ENCODE results near the gene PACRG. TPM values are rescaled to one million over a fixed set of nuclear protein-coding genes. Genes with fewer than 3 reads are reported as not detected.
"Not testable (repeated sequence)": the region's sequence is repeated elsewhere in the genome, so short reads cannot be mapped to it uniquely, and the experiment has no call there.

PACRG gene
- 0.52 and 0.65 TPM in 2 replicates for polyA plus RNA-seq (2014; cell fraction: cytosol; rRNA removed)
- polyA plus RNA-seq (2014; cell fraction: nucleus; rRNA removed) = 4.8 TPM in 1 of 2 replicates, not detected in the other

DNA sequence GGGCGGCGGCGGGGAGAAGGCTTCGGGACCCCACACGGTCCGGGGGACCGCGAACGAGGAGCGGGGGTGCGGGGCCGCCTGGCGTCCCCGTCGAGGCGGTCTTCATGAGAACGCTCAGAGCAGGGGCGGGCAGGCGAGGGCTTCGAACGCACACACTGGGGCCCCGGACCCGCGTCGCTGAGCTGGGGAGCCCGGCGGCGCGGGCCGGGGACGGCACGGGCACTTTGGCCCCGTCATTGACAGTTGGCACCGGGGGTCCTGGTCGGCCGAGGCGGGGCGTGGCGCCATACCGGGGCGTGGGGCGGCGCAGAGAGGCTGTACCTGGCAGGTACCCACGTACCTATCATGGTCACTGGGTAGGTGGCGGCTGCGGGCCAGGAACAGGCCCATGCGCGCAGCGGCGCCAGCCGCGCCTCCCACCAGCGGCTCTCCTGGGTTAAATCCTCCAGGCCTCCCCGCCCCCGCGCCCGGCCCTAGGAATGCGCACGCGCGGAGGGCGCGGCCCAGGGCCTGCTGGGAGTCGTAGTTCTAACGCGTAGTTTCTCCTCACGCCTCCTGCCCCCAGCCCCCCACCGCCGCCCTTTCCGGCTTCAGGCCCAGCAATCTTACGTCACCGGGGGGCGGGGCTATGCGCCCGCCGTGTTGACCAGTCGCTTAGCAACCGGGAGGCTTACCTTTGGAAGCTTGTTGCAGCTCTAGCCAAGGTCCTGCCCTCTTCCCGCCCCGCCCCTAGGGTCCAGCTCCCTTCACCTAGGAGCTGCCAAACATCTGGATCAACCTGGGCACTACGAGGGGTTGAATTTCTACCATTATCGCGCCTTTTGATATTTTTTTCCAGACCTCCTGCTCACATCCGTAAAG lies at the start of gene PACRG, which contains the start of gene PRKN:
PACRG (plus strand) TSS at position 653 of the 861 bp plus-strand sequence.
PRKN (minus strand) TSS at position 445 of the 861 bp plus-strand sequence.
- DNase-seq (ENCODE audit: low spot score) = peak; percentile 98

DNA sequence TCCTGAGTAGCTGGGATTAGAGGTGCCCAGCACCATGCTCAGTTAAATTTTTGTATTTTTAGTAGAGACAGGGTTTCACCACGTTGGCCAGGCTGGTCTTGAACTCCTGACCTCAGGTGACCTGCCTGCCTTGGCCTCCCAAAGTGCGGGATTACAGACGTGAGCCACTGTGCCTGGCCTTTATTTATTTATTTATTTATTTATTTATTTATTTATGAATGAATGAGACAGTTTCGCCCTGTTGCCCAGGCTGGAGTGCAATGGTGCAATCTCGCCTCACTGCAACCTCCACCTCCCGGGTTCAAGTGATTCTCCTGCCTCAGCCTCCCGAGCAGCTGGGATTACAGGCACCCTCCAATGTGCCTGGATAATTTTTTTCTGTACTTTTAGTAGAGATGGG lies 48.9 kb upstream of the PACRG start:
- DNase-seq (ENCODE audit: low spot score) = not testable (repeated sequence)

DNA sequence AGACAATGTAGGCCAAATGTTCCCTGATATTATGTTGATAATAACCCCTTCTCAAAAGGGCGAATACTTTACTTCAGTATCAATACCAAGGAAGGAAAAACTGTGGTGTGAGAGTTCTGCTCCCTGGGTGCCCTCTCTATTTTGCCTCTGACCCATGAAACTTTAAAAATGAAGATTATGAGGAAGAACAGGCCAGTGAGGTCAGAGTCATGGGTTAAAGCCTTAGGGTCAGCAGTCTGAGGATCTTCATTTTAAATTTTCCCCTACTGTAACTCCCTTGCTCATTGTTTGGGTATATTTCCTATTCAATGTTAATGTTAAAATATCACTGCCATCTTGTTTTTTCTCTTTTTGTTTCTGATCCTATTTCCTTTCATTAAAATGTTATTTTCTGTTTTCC lies 48.1 kb upstream of the PACRG start:
- no peak for DNase-seq (ENCODE audit: low spot score)

DNA sequence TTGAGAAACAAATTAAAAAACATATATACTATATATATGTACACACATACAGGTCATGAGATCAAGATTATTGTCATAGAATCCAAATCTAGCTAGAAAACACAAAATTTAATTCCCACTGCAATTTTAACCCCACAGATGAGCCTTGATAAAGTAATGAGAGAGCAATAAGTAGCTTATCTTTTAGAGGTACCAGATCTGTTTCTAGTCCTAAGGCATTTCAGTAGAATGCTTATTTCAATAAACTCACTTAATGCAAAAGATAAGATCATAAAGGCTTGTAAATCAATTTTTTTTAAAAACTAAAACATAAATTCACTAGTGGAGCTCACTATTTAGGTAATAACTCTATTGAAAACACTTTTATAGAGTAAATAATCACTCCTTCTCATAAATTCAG lies 47.4 kb upstream of the PACRG start:
- peak; percentile 50 for DNase-seq (ENCODE audit: low spot score)

GRCh38 chr6:162680871-162681270 lies 46.9 kb upstream of the PACRG start:
- no peak for DNase-seq (ENCODE audit: low spot score)

- no peak for DNase-seq (ENCODE audit: low spot score)
Observed at GRCh38 chr6:162681447-162681846, 46.3 kb upstream of the PACRG start.

DNA sequence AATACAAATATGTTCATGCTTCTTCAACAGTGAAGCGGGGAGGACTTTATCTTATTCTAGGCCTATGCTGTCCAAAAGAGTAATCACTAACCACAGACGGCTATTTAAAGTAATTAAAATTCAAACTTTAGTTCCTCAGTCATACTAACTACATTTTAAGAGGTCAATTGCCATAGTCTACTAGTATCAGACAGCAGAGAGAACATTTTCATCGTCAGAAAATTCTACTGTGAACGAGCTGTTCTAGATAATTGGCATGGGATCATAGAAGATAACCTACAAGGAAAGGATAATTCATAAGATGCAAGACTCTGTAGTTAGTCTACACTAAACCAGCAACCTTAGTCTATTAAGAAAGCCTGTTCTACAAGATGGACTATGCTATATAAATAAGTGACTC lies 44.6 kb upstream of the PACRG start:
- no peak for DNase-seq (ENCODE audit: low spot score)

- DNase-seq (ENCODE audit: low spot score) = no peak
Observed at GRCh38 chr6:162684052-162684451, 43.7 kb upstream of the PACRG start.

GRCh38 chr6:162684961-162685360 lies 42.8 kb upstream of the PACRG start:
- DNase-seq (ENCODE audit: low spot score) = no peak

GRCh38 chr6:162685586-162685985 lies 42.2 kb upstream of the PACRG start:
- DNase-seq (ENCODE audit: low spot score) = no peak

- no peak for DNase-seq (ENCODE audit: low spot score)
Observed at GRCh38 chr6:162688751-162689345, 38.9 kb upstream of the PACRG start.

DNA sequence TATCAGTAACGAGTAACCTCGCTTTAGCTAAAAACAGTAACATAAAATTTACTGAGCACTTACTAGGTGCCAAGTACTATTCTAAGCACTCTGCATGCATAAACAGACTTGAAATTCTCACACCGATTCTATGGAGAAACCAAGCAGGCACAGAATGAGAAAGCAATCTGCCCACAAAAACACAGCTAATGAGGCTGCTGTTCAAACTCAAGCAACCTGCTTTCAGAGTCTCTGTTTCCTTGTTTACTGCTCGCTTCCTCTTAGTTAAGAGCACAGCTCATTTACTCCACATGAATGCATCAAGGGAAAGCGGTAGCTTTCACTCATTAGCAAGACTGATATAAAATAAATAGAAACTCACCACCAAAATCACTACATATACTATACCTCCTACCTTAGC lies 37.6 kb upstream of the PACRG start:
- DNase-seq (ENCODE audit: low spot score) = no peak

GRCh38 chr6:162697872-162698403 lies 29.8 kb upstream of the PACRG start:
- DNase-seq (ENCODE audit: low spot score) = no peak

DNA sequence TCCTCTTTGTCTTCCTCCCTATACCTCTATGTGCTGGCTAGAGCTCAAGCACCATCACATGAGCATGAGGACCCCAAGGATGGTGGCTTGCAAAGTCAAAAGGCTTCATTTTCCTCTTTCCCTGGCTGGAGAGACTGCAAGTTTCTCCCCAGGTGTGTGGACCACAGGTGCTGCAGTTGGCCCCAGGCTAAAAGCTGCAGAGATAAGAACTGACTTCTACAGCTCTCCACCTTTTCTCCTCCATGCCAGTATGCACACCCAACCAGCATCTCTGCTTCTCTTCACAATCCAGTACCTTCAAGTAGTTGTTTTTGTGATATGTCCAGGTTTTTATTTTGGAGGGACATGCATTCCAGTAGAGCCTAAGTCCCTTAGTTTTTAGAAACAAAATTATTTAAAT lies 29.3 kb upstream of the PACRG start:
- no peak for DNase-seq (ENCODE audit: low spot score)

DNA sequence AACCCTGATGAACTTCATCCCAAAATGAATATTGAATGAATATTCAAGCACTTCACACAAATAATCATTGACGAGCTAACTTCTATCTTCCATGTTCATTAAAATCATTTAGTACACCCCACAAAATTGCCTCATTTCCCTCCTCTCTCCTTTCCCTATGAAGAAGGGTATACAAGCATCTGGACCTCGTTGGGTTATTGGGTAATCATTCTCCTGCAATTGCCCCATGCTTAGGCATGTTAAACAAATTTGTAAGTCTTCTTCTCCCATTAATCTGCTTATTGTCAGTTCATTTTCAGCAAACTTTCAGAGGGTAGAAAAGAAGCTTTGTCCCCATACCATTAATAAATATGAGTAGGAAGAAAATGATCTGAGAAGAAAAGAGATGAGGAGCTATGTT lies 27.8 kb upstream of the PACRG start:
- no peak for DNase-seq (ENCODE audit: low spot score)

DNA sequence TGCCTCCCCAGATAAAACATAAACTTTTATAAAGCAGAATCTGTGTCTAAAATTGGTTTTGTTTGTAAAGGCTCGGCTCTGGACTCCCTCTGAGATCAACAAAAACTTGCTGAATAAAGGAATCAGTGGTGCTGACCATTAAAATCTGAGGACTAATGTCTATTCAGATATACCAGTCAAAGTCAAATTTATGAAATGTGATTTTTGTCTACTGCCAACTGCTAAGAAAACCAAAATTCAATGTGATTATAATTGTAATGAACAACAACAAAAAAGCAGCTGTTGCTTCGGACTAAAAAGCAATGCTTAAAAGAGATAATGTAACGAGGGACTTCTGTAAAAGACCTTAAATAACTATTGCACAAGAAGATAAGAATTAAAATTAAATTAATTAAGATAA lies 26.8 kb upstream of the PACRG start:
- no peak for DNase-seq (ENCODE audit: low spot score)

GRCh38 chr6:162701551-162701950 lies 26.2 kb upstream of the PACRG start:
- DNase-seq (ENCODE audit: low spot score) = no peak

DNA sequence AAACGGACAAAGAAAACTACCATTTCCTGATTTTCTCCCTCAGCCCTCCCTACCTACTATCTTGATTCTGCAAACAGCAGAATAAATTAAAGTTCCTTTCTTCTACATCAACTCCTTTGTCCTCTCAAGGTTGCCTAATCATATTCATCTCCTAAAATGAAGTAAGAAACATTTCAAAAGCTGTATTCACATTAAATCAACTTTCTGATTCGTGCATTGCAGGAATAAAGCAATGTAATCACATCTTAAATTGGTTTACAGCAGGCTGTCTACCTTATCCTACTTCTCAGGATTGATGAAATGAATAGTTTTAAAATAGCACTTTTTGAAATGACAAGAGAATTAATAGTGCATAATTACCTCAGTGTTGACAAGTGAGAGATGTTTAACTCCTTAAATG lies 25.3 kb upstream of the PACRG start:
- no peak for DNase-seq (ENCODE audit: low spot score)

DNA sequence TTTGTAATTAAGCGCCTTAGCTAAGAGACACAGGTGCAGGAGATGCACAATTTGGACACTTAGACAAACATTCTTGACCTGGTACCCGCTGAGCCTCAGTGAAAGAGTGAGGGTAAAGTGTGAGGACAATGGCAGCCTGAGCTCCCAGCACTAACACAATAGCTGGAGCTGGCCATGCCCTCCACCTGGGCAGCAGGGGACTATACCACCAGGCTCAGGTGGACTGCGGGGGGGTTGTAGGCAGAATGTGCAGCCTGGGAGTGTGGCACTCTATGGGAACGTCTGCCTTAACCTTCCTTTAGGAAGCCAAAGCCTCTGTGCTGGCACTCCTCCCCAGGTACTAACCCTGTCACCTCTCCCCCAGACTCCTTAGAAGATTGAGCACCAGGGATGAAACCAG lies 23.8 kb upstream of the PACRG start:
- no peak for DNase-seq (ENCODE audit: low spot score)

- no peak for DNase-seq (ENCODE audit: low spot score)
Observed at GRCh38 chr6:162705736-162706135, 22.0 kb upstream of the PACRG start.

- DNase-seq (ENCODE audit: low spot score) = no peak
Observed at GRCh38 chr6:162706232-162706631, 21.5 kb upstream of the PACRG start.

GRCh38 chr6:162708971-162709370 lies 18.8 kb upstream of the PACRG start:
- DNase-seq (ENCODE audit: low spot score) = no peak

- no peak for DNase-seq (ENCODE audit: low spot score)
Observed at GRCh38 chr6:162709431-162709830, 18.3 kb upstream of the PACRG start.

All from SK-N-DZ (cell line).